Prostate gland (tissue), 2 donors: Measurements from ENCODE around the gene PKN3. TPM values are rescaled to one million over a fixed set of nuclear protein-coding genes. Genes with fewer than 3 reads are reported as not detected.

Experiments
- DNase-seq: peaks from one replicate; pipeline ENCODE4 v3.0.0-alpha.2; 2019; ENCODE audit warnings: low spot score
- H3K27ac ChIP-seq, 2 donors: fragments of 200-600 bp; sonication (generic); 2 replicates each; pipeline ENCODE4 v1.5.1; 2017 to 2019
- H3K27me3 ChIP-seq: fragments of 200-600 bp; sonication (generic); replicated peaks from 2 replicates; pipeline ENCODE4 v1.5.1; 2019; ENCODE audit not compliant: insufficient read depth
- H3K36me3 ChIP-seq, 2 donors: fragments of 200-600 bp; sonication (generic); 1 replicate in 1 of 2; 2 replicates in 1 of 2; pipeline versions ENCODE4 v1.5.1 to v1.8.1; 2017 to 2019
- H3K4me1 ChIP-seq: fragments of 200-600 bp; sonication (generic); replicated peaks from 2 replicates; pipeline ENCODE4 v1.5.1; 2019
- H3K4me3 ChIP-seq, 2 donors: fragments of 200-600 bp; sonication (generic); 2 replicates each; pipeline ENCODE4 v1.5.1; 2017 to 2019
- H3K9me3 ChIP-seq: fragments of 200-600 bp; sonication (generic); 2 replicates; pipeline ENCODE4 v1.5.1; 2017
- POLR2A ChIP-seq: fragments of 450-650 bp; IDR thresholded peaks from one replicate; pipeline ENCODE4 v1.6.1; 2016; ENCODE audit warnings: antibody characterized with exemption, mild to moderate bottlenecking
- POLR2AphosphoS5 ChIP-seq: sonication (generic); formaldehyde crosslinking; IDR thresholded peaks from one replicate; pipeline ENCODE4 v1.6.1; 2017; ENCODE audit warnings: antibody characterized with exemption
- WGBS: methylation state at CpG from one replicate; pipeline ENCODE4 v1.1.5; 2018; 5-methylcytosine and 5-hydroxymethylcytosine counted together
- intact Hi-C: fragments of 100-400 bp; cut with DNase I; formaldehyde crosslinking; loops from one replicate; pipeline ENCODE4 v1.14.2; 2022
- total RNA-seq, 2 donors: library from RNA; depleted of rRNA; stranded (reverse); fragments of >200 nt; gene quantifications; one replicate each; pipeline ENCODE4 v1.1.0, GENCODE V29; 2016
- TF ChIP-seq, protein P1 (sequence below), 4 experiments: fragments of 200-600 bp in 2 of 4; fragments of 450-650 bp in 2 of 4; sonication (generic) in 2 of 4; IDR thresholded peaks; 1 replicate in 3 of 4; 2 replicates in 1 of 4; pipeline ENCODE4 v1.5.1; 2016 to 2019; ENCODE audit warnings: antibody characterized with exemption in 4 of 4, mild to moderate bottlenecking in 2 of 4, moderate library complexity in 2 of 4

The PKN3 gene
- total RNA-seq, 2 donors from 2014 or later: 4.4 to 6.1 TPM

DNA sequence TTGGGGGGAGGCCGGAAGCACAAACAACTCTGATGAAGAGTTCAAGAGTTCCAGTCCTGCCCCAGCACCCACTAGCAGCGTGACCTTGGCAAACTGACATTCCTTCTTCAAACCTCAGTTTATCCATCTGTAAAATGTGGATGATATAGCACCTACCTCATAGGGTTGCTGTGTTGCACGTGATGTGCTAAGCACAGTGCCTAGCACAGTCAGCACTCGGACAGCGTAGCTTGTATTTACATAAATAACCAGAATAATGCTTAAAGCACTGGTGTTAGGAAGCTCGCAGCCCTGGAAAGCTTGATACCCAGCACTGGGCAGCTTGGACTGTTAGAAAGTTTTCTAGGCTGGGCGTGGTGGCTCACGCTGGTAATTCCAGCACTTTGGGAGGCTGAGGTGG is 5.1 kb downstream of the PKN3 start:
- no peaks in the 10 kb centered on the region for H3K36me3 ChIP-seq
- TF ChIP-seq POLR2AphosphoS5 (no peak), POLR2A (no peak)
- TF ChIP-seq, protein P1, sequence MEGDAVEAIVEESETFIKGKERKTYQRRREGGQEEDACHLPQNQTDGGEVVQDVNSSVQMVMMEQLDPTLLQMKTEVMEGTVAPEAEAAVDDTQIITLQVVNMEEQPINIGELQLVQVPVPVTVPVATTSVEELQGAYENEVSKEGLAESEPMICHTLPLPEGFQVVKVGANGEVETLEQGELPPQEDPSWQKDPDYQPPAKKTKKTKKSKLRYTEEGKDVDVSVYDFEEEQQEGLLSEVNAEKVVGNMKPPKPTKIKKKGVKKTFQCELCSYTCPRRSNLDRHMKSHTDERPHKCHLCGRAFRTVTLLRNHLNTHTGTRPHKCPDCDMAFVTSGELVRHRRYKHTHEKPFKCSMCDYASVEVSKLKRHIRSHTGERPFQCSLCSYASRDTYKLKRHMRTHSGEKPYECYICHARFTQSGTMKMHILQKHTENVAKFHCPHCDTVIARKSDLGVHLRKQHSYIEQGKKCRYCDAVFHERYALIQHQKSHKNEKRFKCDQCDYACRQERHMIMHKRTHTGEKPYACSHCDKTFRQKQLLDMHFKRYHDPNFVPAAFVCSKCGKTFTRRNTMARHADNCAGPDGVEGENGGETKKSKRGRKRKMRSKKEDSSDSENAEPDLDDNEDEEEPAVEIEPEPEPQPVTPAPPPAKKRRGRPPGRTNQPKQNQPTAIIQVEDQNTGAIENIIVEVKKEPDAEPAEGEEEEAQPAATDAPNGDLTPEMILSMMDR (IDR thresholded peaks at IDR 0.05): no peak
- H3K9me3 ChIP-seq: no peaks in the 10 kb centered on the region
- WGBS: 94% methylated on average over 8 of the region's 8 CpGs
- no peak overlapping the region for H3K27ac ChIP-seq
- intact Hi-C loops: no loop called here
- no peaks in the 10 kb centered on the region for H3K27me3 ChIP-seq
- H3K4me1 ChIP-seq: no peaks in the 10 kb centered on the region
- H3K4me3 ChIP-seq: no peak overlapping the region
- no peak for DNase-seq

DNA sequence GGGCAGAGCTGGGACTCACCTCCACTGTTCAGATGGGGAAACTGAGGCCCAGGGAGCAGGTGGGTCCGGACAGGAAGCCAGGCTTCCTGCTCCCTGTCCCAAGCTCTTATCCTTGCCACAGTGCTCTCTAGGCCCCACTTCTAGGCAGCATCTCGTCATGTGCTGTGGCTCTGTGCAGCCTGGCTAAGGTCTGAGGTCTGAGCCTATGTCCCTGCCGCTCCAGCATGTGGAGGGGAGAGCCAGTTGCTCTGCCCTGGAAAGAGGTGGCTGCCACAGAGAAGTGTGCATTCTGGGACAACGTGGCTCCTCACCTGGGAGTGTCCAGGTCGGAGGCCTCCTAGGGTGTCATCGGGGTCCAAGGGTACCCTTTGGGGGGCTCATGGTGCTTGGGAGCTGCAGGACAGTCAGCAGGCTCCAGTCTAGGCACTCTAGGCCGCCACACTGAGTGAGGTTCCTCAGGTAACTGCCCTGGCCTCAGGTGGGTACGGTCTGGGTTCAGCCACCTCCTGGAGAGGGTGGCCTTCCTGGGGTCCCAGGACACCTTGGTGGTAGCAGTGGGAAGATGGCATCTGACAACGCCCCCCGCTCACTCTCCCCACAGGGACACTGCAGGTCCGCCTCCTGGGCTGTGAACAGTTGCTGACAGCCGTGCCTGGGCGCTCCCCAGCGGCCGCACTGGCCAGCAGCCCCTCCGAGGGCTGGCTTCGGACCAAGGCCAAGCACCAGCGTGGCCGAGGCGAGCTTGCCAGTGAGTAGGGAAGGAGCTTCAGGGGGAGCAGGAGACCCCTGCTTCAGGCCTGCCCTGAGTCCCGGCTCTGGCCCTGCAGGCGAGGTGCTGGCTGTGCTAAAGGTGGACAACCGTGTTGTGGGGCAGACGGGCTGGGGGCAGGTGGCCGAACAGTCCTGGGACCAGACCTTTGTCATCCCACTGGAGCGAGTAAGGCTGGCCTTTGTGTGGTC is 10.4 kb downstream of the PKN3 start:
- no peak overlapping the region for H3K4me3 ChIP-seq
- H3K9me3 ChIP-seq: no peaks in the 10 kb centered on the region
- WGBS: 92% methylated on average over 26 of the region's 26 CpGs
- H3K27me3 ChIP-seq: no peaks in the 10 kb centered on the region
- H3K27ac ChIP-seq: no peak overlapping the region
- H3K36me3 ChIP-seq: no peaks in the 10 kb centered on the region
- intact Hi-C loops: no loop called here
- no peak for DNase-seq
- H3K4me1 ChIP-seq: no peaks in the 10 kb centered on the region
- TF ChIP-seq POLR2A: no peak
- TF ChIP-seq POLR2AphosphoS5: no peak
- TF ChIP-seq, protein P1 (IDR thresholded peaks at IDR 0.05): no peak

DNA sequence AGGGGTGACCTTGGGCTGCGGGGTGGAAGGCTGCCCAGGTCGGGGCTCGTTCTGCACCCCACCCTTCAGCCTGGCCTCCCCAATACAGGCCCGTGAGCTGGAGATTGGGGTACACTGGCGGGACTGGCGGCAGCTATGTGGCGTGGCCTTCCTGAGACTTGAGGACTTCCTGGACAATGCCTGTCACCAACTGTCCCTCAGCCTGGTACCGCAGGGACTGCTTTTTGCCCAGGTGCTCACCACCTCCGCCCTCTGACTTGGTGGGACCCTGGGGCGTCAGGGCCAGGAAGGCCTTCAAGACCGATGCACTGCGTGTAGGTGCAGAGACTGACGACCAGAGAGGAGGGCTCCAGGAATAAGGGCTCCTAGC is 11.1 kb downstream of the PKN3 start:
- Histone ChIP-seq H3K9me3 (no peaks in the 10 kb centered on the region), H3K4me3 (no peak overlapping the region), H3K4me1 (no peaks in the 10 kb centered on the region), H3K27me3 (no peaks in the 10 kb centered on the region), H3K36me3 (no peaks in the 10 kb centered on the region), H3K27ac (no peak overlapping the region)
- no peak for DNase-seq
- WGBS: 93% methylated on average over 3 of the region's 13 CpGs
- TF ChIP-seq POLR2A (no peak), POLR2AphosphoS5 (no peak)
- TF ChIP-seq, protein P1 (IDR thresholded peaks at IDR 0.05): no peak
- intact Hi-C loops: no loop called here

DNA sequence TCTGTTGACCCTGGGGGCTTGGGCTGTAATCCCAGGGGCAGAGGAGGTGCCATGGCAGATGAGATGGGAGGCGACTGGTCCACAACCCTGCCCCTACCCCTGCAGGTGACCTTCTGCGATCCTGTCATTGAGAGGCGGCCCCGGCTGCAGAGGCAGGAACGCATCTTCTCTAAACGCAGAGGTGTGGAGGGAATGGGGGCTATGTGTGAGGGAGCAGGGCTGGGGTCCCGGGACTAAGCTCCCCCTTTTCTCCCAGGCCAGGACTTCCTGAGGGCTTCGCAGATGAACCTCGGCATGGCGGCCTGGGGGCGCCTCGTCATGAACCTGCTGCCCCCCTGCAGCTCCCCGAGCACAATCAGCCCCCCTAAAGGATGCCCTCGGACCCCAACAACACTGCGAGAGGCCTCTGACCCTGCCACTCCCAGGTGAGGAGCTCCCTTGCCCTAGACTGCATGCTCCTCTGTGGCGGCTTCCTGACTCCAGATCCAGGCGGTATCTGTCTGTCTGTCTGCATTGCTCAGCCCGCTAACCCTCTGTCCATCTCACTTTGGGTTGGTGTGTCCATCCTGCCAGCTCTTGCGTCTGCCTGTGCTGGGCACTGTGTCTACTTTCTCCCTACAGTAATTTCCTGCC is 11.8 kb downstream of the PKN3 start:
- Histone ChIP-seq H3K27ac (no peak overlapping the region), H3K4me1 (no peaks in the 10 kb centered on the region), H3K9me3 (no peaks in the 10 kb centered on the region), H3K4me3 (no peak overlapping the region), H3K36me3 (no peaks in the 10 kb centered on the region), H3K27me3 (no peaks in the 10 kb centered on the region)
- TF ChIP-seq POLR2AphosphoS5 (no peak), POLR2A (no peak)
- TF ChIP-seq, protein P1 (IDR thresholded peaks at IDR 0.05): no peak
- WGBS: 95% methylated on average over 19 of the region's 19 CpGs
- intact Hi-C loops: no loop called here
- DNase-seq: no peak
